HepG2 (cell line): ENCODE measurements around the gene ZKSCAN3. TPM values are rescaled to one million over a fixed set of nuclear protein-coding genes. Genes with fewer than 3 reads are reported as not detected.

Experiments
- AKNA ChIP-seq: sonication (generic); formaldehyde crosslinking; IDR thresholded peaks from 2 replicates; pipeline ENCODE4 v1.4.0; 2020; ENCODE audit warnings: missing genetic modification reagents, borderline replicate concordance
- FOXA3 ChIP-seq: IDR thresholded peaks from 2 replicates; pipeline ENCODE4 v1.6.1; 2016; ENCODE audit warnings: missing genetic modification reagents, missing compliant biosample characterization
- FOXO1 ChIP-seq: sonication (generic); formaldehyde crosslinking; IDR thresholded peaks from 2 replicates; pipeline ENCODE4 v1.4.0; 2020; ENCODE audit warnings: missing genetic modification reagents
- GLI4 ChIP-seq: sonication (generic); formaldehyde crosslinking; IDR thresholded peaks from 2 replicates; pipeline ENCODE4 v1.5.1; 2020; ENCODE audit warnings: missing genetic modification reagents, mild to moderate bottlenecking, moderate library complexity, borderline replicate concordance
- HDAC2 ChIP-seq: sonication (generic); formaldehyde crosslinking; IDR thresholded peaks from 2 replicates; pipeline ENCODE4 v1.4.0; 2020; ENCODE audit warnings: missing genetic modification reagents
- HOXA9 ChIP-seq: sonication (generic); formaldehyde crosslinking; IDR thresholded peaks from 2 replicates; pipeline ENCODE4 v1.8.1; 2022; ENCODE audit warnings: missing genetic modification reagents, mild to moderate bottlenecking, moderate library complexity, borderline replicate concordance
- JDP2 ChIP-seq: sonication (generic); formaldehyde crosslinking; IDR thresholded peaks from 2 replicates; pipeline ENCODE4 v1.8.1; 2022; ENCODE audit warnings: missing genetic modification reagents, borderline replicate concordance
- KDM2A ChIP-seq: sonication (generic); formaldehyde crosslinking; IDR thresholded peaks from 2 replicates; pipeline ENCODE4 v1.4.0; 2020; ENCODE audit warnings: low read depth, missing genetic modification reagents, borderline replicate concordance
- MTA1 ChIP-seq: sonication (generic); formaldehyde crosslinking; IDR thresholded peaks from 2 replicates; pipeline ENCODE4 v1.4.0; 2020; ENCODE audit warnings: missing genetic modification reagents, mild to moderate bottlenecking, borderline replicate concordance
- NCOA5 ChIP-seq: sonication (generic); formaldehyde crosslinking; IDR thresholded peaks from 2 replicates; pipeline ENCODE4 v1.4.0; 2020; ENCODE audit warnings: missing genetic modification reagents
- TEAD3 ChIP-seq: optimal IDR thresholded peaks from 2 replicates; pipeline ENCODE3; 2016; ENCODE audit warnings: borderline replicate concordance
- ZNF30 ChIP-seq: sonication (generic); formaldehyde crosslinking; IDR thresholded peaks from 2 replicates; pipeline ENCODE4 v1.5.0; 2020; ENCODE audit warnings: mild to moderate bottlenecking, missing genetic modification reagents
- polyA plus RNA-seq, 8 experiments: library from polyadenylated mRNA; depleted of rRNA in 3 of 8; stranded (reverse) in 7 of 8; unstranded in 1 of 8; fragments of >200 nt; fragmentation: Illumina TruSeq in 4 of 8; extraction: Trizol in 4 of 8; gene quantifications; 2 replicates each; pipeline versions ENCODE4 v1.2.1 to v1.2.3, GENCODE V29; 2011 to 2016; ENCODE audit warnings: low read depth in 4 of 8, missing spikeins in 1 of 8, mixed read lengths in 1 of 8; ENCODE audit not compliant: insufficient read depth in 1 of 8
- total RNA-seq, 5 experiments: library from RNA; depleted of rRNA; stranded (reverse); fragments of >200 nt; fragmentation: Illumina TruSeq; extraction: Trizol; gene quantifications; 2 replicates each; pipeline ENCODE4 v1.2.3, GENCODE V29; 2016; ENCODE audit warnings: low read depth in 1 of 5
- TF ChIP-seq, protein P1 (sequence below): sonication (generic); formaldehyde crosslinking; IDR thresholded peaks from 2 replicates; pipeline ENCODE4 v1.5.1; 2020; ENCODE audit warnings: missing genetic modification reagents, mild to moderate bottlenecking, borderline replicate concordance
- TF ChIP-seq, protein P2 (sequence below): sonication (generic); formaldehyde crosslinking; IDR thresholded peaks from 2 replicates; pipeline ENCODE4 v1.9.0; 2022; ENCODE audit warnings: low read depth, missing genetic modification reagents

Gene ZKSCAN3
- total and polyA plus RNA-seq, 2 of the 13 experiments (the other 11 are each of a cell fraction or from before 2014, with no cell fraction given), result 3.3 to 7.4 TPM

GRCh38 chr6:28323813-28324424, 25.8 kb upstream of the ZKSCAN3 start (continued):
- 0 out of 2 replicates have a peak, but pooled peaks have one; percentile 48 for TF ChIP-seq KDM2A (CRISPR knock-in tag)
- no peak for TF ChIP-seq NCOA5
- peak; percentile 87 for TF ChIP-seq FOXO1
- no peak for TF ChIP-seq HOXA9 (CRISPR knock-in tag)
- peak; percentile 56; the same call in 1 of the 2 replicates for TF ChIP-seq MTA1 (CRISPR knock-in tag)
- TF ChIP-seq, protein P1, sequence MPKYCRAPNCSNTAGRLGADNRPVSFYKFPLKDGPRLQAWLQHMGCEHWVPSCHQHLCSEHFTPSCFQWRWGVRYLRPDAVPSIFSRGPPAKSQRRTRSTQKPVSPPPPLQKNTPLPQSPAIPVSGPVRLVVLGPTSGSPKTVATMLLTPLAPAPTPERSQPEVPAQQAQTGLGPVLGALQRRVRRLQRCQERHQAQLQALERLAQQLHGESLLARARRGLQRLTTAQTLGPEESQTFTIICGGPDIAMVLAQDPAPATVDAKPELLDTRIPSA (CRISPR knock-in tag), result no peak
- peak; percentile 72 for TF ChIP-seq TEAD3 (CRISPR knock-in tag)
- TF ChIP-seq ZNF30 (CRISPR knock-in tag), result no peak
- TF ChIP-seq FOXA3 (CRISPR knock-in tag), result peak; percentile 93
- TF ChIP-seq, protein P2, sequence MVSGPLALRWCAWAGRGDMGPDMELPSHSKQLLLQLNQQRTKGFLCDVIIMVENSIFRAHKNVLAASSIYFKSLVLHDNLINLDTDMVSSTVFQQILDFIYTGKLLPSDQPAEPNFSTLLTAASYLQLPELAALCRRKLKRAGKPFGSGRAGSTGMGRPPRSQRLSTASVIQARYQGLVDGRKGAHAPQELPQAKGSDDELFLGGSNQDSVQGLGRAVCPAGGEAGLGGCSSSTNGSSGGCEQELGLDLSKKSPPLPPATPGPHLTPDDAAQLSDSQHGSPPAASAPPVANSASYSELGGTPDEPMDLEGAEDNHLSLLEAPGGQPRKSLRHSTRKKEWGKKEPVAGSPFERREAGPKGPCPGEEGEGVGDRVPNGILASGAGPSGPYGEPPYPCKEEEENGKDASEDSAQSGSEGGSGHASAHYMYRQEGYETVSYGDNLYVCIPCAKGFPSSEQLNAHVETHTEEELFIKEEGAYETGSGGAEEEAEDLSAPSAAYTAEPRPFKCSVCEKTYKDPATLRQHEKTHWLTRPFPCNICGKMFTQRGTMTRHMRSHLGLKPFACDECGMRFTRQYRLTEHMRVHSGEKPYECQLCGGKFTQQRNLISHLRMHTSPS (CRISPR knock-in tag), result no peak
- TF ChIP-seq AKNA (CRISPR knock-in tag), result no peak
- TF ChIP-seq JDP2 (CRISPR knock-in tag), result no peak
- 0 out of 2 replicates have a peak, but pooled peaks have one; percentile 42 for TF ChIP-seq GLI4
- peak; percentile 37; the same call in 1 of the 2 replicates for TF ChIP-seq HDAC2 (CRISPR knock-in tag)
